Measurements from ENCODE around the gene U2AF2. TPM values are rescaled to one million over a fixed set of nuclear protein-coding genes. Genes with fewer than 3 reads are reported as not detected.
A peak's percentile ranks its signal among the peaks of the same experiment; 100 is the strongest.

The U2AF2 gene
- polyA plus RNA-seq, 6 donors from 2014 or later = 3.2 to 13.7 (median 9.3) TPM

GRCh38 chr19:55671054-55671378 lies 16.2 kb downstream of the U2AF2 start:
- Mint-ChIP-seq H3K27ac (peak overlapping the region in 3 of 6 donors; percentile 36 to 87 (median 82)), H3K4me3 (peak overlapping the region in 1 of 8 donors; percentile 69), H3K36me3 (peaks cover 0 to 8% of the 10 kb centered on the region in 2 donors), H3K9me3 (no peaks in the 10 kb centered on the region), H3K27me3 (no peaks in the 10 kb centered on the region), H3K4me1 (peaks cover 29 to 57% (median 39%) of the 10 kb centered on the region in 3 donors)
- DNase-seq (no peak), ATAC-seq (ENCODE audit: low read depth in 2 of 2) (no peak)

- Mint-ChIP-seq H3K4me3 (peak overlapping the region in 1 of 8 donors; percentile 76), H3K4me1 (peaks cover 36 to 67% (median 52%) of the 10 kb centered on the region in 3 donors), H3K27ac (peak overlapping the region in 5 of 6 donors; percentile 27 to 96 (median 63)), H3K27me3 (no peaks in the 10 kb centered on the region), H3K36me3 (peaks cover 0 to 15% of the 10 kb centered on the region in 2 donors), H3K9me3 (no peaks in the 10 kb centered on the region)
- no peak for ATAC-seq (ENCODE audit: low read depth in 2 of 2)
- DNase-seq = no peak
Observed at GRCh38 chr19:55672418-55672817, 17.6 kb downstream of the U2AF2 start.

GRCh38 chr19:55673465-55673864 lies 18.6 kb downstream of the U2AF2 start:
- H3K4me1 Mint-ChIP-seq = peaks cover 47 to 70% (median 63%) of the 10 kb centered on the region in 3 donors
- peak overlapping the region in 5 of 8 donors; percentile 34 to 83 (median 47) for H3K4me3 Mint-ChIP-seq
- H3K9me3 Mint-ChIP-seq = no peaks in the 10 kb centered on the region
- no peak for DNase-seq
- H3K36me3 Mint-ChIP-seq = peaks cover 3 to 15% of the 10 kb centered on the region in 2 donors
- H3K27me3 Mint-ChIP-seq = no peaks in the 10 kb centered on the region
- H3K27ac Mint-ChIP-seq = peak overlapping the region; percentile 86 to 96 (median 88)
- ATAC-seq (ENCODE audit: low read depth in 2 of 2) = no peak

DNA sequence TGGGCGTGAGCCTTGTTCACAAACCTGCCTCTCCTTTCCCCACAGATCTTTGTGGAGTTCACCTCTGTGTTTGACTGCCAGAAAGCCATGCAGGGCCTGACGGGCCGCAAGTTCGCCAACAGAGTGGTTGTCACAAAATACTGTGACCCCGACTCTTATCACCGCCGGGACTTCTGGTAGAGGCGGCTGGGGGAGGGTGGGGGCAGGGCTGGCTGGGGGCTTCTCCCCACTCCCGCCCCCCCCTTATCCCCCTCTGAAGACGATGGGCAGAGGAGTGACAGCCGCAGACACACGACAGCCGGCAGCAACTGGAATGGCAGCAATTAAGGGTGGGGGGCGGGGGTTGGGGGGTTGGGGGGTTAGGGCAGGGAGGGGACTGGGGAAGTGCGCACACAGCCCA lies 19.1 kb downstream of the U2AF2 start:
- ATAC-seq (ENCODE audit: low read depth in 2 of 2) (no peak), DNase-seq (no peak)
- peaks cover 3 to 15% of the 10 kb centered on the region in 2 donors for H3K36me3 Mint-ChIP-seq
- peaks cover 51 to 74% (median 67%) of the 10 kb centered on the region in 3 donors for H3K4me1 Mint-ChIP-seq
- H3K27me3 Mint-ChIP-seq = no peaks in the 10 kb centered on the region
- peak overlapping the region; percentile 86 to 96 (median 88) for H3K27ac Mint-ChIP-seq
- no peaks in the 10 kb centered on the region for H3K9me3 Mint-ChIP-seq
- peak overlapping the region in 4 of 8 donors; percentile 34 to 83 (median 63) for H3K4me3 Mint-ChIP-seq

DNA sequence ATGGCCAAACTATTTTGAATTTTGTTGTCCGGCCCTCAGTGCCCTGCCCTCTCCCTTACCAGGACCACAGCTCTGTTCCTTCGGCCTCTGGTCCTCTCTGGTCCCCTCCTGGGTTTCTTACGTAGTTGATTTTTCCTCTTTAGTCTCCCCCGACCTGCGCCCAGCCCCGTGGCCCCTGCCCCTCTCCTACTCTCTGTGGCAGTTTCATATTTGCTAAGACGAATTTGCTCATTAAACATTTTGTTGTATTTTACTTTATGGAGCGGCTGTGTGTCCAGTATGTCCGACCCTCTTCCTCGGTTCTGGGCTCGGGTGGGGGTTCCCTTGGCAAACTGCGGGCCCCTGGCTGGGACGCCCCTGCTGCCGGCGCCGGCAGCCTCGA lies 19.6 kb downstream of the U2AF2 start:
- H3K9me3 Mint-ChIP-seq = no peaks in the 10 kb centered on the region

GRCh38 chr19:55674841-55675660 lies 20.2 kb downstream of the U2AF2 start, which contains the start of gene EPN1:
Gene EPN1, plus strand, starts transcription at chr19:55675226. Its CDS starts 3,402 bp downstream, at chr19:55678628.
- ATAC-seq (ENCODE audit: low read depth in 2 of 2) (peak; percentile 67 to 74), DNase-seq (peak; percentile 95)
- peak within 1 kb of the TSS; percentile 95 to 100 (median 96) for H3K4me3 Mint-ChIP-seq
- peaks cover 3 to 15% of the 10 kb centered on the region in 2 donors for H3K36me3 Mint-ChIP-seq
- H3K4me1 Mint-ChIP-seq = peaks cover 61 to 80% (median 75%) of the 10 kb centered on the region in 3 donors
- H3K27me3 Mint-ChIP-seq = no peaks in the 10 kb centered on the region
- H3K9me3 Mint-ChIP-seq = no peaks in the 10 kb centered on the region
- H3K27ac Mint-ChIP-seq = peak within 1 kb of the TSS; percentile 92 to 99 (median 96)

More for the DNA sequence above, 19.6 kb downstream of the U2AF2 start:
- peaks cover 55 to 74% (median 73%) of the 10 kb centered on the region in 3 donors for H3K4me1 Mint-ChIP-seq
- no peaks in the 10 kb centered on the region for H3K27me3 Mint-ChIP-seq
- no peak for ATAC-seq (ENCODE audit: low read depth in 2 of 2)
- H3K36me3 Mint-ChIP-seq = peaks cover 3 to 15% of the 10 kb centered on the region in 2 donors
- peak overlapping the region; percentile 52 to 99 (median 73) for H3K4me3 Mint-ChIP-seq
- peak overlapping the region in 5 of 6 donors; percentile 85 to 98 (median 96) for H3K27ac Mint-ChIP-seq
- no peak for DNase-seq

DNA sequence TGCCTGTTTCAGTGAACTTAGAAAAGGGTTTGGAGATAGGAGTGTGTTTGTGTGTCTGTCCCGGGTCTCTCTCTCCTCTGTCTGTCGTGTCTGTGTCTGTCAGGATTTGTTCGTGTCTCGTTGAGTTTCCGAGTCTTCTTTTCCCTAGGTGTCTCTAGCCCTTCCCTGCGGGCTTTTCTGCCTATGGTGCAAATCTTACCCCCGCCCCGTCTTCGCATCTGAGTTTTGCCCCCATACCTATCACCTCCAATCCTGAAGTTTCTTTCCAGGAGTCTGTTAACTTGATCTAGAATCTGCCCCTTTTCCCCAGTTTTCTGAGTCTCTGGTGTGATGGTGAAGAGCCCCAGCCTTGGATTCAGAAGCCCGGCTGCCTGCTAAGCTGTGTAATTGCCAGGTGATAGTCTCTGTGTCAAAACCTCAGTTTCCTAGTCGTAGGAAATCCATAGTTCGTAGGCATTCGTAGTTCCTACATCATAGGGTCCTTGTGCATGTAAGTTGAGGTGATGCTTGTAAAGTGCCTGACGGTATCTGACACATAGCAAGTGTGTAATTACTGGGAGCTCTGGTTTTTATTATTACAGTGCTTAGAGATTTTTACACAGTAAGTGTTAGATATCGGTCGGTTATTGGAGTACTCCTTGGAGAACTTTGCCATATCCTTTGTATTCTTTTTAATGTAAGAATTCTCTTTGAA lies 21.0 kb downstream of the U2AF2 start:
- Mint-ChIP-seq H3K36me3 (peaks cover 3 to 19% of the 10 kb centered on the region in 2 donors), H3K4me3 (peak overlapping the region; percentile 95 to 100 (median 96)), H3K4me1 (peaks cover 57 to 83% (median 77%) of the 10 kb centered on the region in 3 donors), H3K27ac (peak overlapping the region; percentile 85 to 99 (median 96)), H3K9me3 (no peaks in the 10 kb centered on the region), H3K27me3 (no peaks in the 10 kb centered on the region)
- DNase-seq (no peak), ATAC-seq (ENCODE audit: low read depth in 2 of 2) (no peak)

DNA sequence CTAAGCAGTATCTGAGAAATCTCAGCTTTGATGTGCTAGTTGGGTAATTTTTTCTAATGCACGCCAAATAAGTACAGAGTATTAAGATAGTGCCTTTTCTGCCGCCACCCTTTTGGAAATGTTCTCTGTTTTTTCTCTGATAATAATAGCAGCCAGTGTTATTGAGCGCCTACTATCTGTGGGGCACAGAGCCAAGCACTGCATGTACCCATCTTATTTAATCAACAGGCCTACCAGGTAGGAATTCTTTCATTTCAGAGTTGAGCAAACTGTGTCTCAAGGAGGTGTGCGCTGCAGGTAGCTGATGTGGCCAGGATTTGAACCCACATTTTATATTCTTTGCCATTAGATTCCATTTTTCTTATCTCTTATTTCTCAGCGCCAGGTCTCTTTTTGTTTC lies 21.5 kb downstream of the U2AF2 start:
- H3K36me3 Mint-ChIP-seq = peaks cover 3 to 22% of the 10 kb centered on the region in 2 donors
- no peak for DNase-seq

GRCh38 chr19:55676889-55677505 lies 22.2 kb downstream of the U2AF2 start:
- no peak for ATAC-seq (ENCODE audit: low read depth in 2 of 2)
- Mint-ChIP-seq H3K27me3 (no peaks in the 10 kb centered on the region), H3K36me3 (peaks cover 3 to 22% of the 10 kb centered on the region in 2 donors)

More for the DNA sequence above, 21.5 kb downstream of the U2AF2 start:
- Mint-ChIP-seq H3K9me3 (no peaks in the 10 kb centered on the region), H3K4me3 (peak overlapping the region; percentile 35 to 100 (median 95)), H3K27me3 (no peaks in the 10 kb centered on the region), H3K4me1 (peaks cover 52 to 79% (median 71%) of the 10 kb centered on the region in 3 donors), H3K27ac (peak overlapping the region in 5 of 6 donors; percentile 31 to 97 (median 91))
- no peak for ATAC-seq (ENCODE audit: low read depth in 2 of 2)

DNA sequence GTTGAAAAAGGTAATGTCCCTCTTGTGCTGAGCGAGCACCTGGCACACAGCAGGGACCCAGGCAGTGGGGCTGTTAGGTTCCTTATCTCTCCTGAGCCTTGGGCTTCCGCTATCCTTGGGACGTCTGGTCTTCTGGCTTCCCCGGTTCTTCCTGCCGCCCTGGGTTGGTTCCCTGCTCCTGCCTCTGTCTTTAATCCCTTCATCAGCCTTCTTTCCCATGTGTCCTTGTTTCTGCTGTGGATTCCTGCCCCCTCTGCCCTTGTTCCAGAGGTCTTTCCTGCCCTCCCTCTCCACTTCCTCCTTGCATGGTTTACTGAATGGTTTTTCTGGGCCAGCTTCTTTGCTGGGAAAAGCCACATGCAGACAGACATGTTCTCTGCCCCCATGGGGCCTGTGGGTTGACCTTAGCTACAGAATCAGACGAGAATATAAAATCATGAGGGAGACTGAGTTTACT lies 22.8 kb downstream of the U2AF2 start:
- peaks cover 3 to 22% of the 10 kb centered on the region in 2 donors for H3K36me3 Mint-ChIP-seq
- H3K27ac Mint-ChIP-seq = peak overlapping the region; percentile 96 to 99 (median 97)
- H3K4me1 Mint-ChIP-seq = peaks cover 52 to 71% (median 64%) of the 10 kb centered on the region in 3 donors
- no peaks in the 10 kb centered on the region for H3K27me3 Mint-ChIP-seq
- DNase-seq (no peak), ATAC-seq (ENCODE audit: low read depth in 2 of 2) (no peak)
- H3K4me3 Mint-ChIP-seq = peak overlapping the region; percentile 83 to 99 (median 95)
- no peaks in the 10 kb centered on the region for H3K9me3 Mint-ChIP-seq

More at GRCh38 chr19:55676889-55677505, 22.2 kb downstream of the U2AF2 start:
- no peak for DNase-seq
- Mint-ChIP-seq H3K4me1 (peaks cover 49 to 75% (median 66%) of the 10 kb centered on the region in 3 donors), H3K9me3 (no peaks in the 10 kb centered on the region), H3K4me3 (peak overlapping the region; percentile 88 to 100 (median 95)), H3K27ac (peak overlapping the region; percentile 53 to 98 (median 96))

GRCh38 chr19:55678121-55678671 lies 23.4 kb downstream of the U2AF2 start:
- peaks cover 3 to 22% of the 10 kb centered on the region in 2 donors for H3K36me3 Mint-ChIP-seq
- peak overlapping the region; percentile 96 to 99 (median 97) for H3K27ac Mint-ChIP-seq
- no peaks in the 10 kb centered on the region for H3K9me3 Mint-ChIP-seq
- H3K4me1 Mint-ChIP-seq = peaks cover 52 to 70% (median 63%) of the 10 kb centered on the region in 3 donors
- ATAC-seq (ENCODE audit: low read depth in 2 of 2) = peak; percentile 85 to 88
- peak; percentile 90 for DNase-seq
- H3K4me3 Mint-ChIP-seq = peak overlapping the region; percentile 83 to 99 (median 95)
- no peaks in the 10 kb centered on the region for H3K27me3 Mint-ChIP-seq

- H3K9me3 Mint-ChIP-seq = no peaks in the 10 kb centered on the region
- H3K27me3 Mint-ChIP-seq = no peaks in the 10 kb centered on the region
- ATAC-seq (ENCODE audit: low read depth in 2 of 2) (no peak), DNase-seq (no peak)
- H3K4me1 Mint-ChIP-seq = peaks cover 48 to 66% (median 66%) of the 10 kb centered on the region in 3 donors
- H3K36me3 Mint-ChIP-seq = peaks cover 8 to 22% of the 10 kb centered on the region in 2 donors
- peak overlapping the region in 6 of 8 donors; percentile 19 to 95 (median 56) for H3K4me3 Mint-ChIP-seq
- peak overlapping the region in 5 of 6 donors; percentile 79 to 97 (median 96) for H3K27ac Mint-ChIP-seq
Observed at GRCh38 chr19:55679343-55680257, 24.8 kb downstream of the U2AF2 start.
